BLaER1 (cell line): ENCODE results near the gene GSC.

Experiments used
- H3K27ac ChIP-seq: shearing (Covaris generic); formaldehyde crosslinking; 2 replicates; pipeline ENCODE4 v1.8.1; 2022
- H3K27me3 ChIP-seq: shearing (Covaris generic); formaldehyde crosslinking; 2 replicates; pipeline ENCODE4 v1.8.1; 2022
- H3K36me3 ChIP-seq: shearing (Covaris generic); formaldehyde crosslinking; 2 replicates; pipeline ENCODE4 v1.8.1; 2022
- H3K4me1 ChIP-seq: shearing (Covaris generic); formaldehyde crosslinking; 2 replicates; pipeline ENCODE4 v1.8.1; 2022
- H3K4me2 ChIP-seq: shearing (Covaris generic); formaldehyde crosslinking; 2 replicates; pipeline ENCODE4 v1.8.1; 2022
- H3K4me3 ChIP-seq: shearing (Covaris generic); formaldehyde crosslinking; 2 replicates; pipeline ENCODE4 v1.8.1; 2022
- H3K9ac ChIP-seq: shearing (Covaris generic); formaldehyde crosslinking; 2 replicates; pipeline ENCODE4 v1.8.1; 2022
- H3K9me3 ChIP-seq: shearing (Covaris generic); formaldehyde crosslinking; 2 replicates; pipeline ENCODE4 v1.8.1; 2022
- H4K20me1 ChIP-seq: shearing (Covaris generic); formaldehyde crosslinking; 2 replicates; pipeline ENCODE4 v1.8.1; 2022
- Cebpa-rat ChIP-seq: shearing (Covaris generic); IDR thresholded peaks from 2 replicates; pipeline ENCODE4 v1.8.1; 2022

Gene GSC

DNA sequence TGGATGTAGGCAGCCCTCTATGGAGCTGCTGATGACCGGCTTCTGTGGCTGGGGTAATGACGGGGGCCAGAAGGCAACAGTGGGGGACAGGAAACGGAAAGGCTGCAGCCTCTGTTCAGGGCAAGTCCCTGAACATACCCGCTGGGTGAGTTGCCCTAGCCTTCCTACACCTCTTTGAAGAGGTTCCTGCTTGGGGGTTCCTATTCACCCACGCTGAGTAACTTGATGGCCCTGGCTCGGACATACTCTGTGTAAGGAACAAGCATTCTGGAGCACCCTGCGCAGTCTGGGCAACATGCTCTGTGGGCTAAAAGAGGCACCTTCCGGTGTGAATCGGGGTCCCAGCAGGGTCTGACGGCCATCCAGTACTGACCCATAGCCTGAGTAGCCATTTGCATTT is 17.7 kb upstream of the GSC start:
- no peaks in the 10 kb centered on the region for H3K27me3 ChIP-seq
- no peak for TF ChIP-seq Cebpa-rat
- no peaks in the 10 kb centered on the region for H3K4me1 ChIP-seq
- no peaks in the 10 kb centered on the region for H4K20me1 ChIP-seq
- H3K9ac ChIP-seq: no peak overlapping the region
- H3K4me2 ChIP-seq: no peak overlapping the region
- no peaks in the 10 kb centered on the region for H3K9me3 ChIP-seq
- H3K27ac ChIP-seq: no peak overlapping the region
- no peaks in the 10 kb centered on the region for H3K36me3 ChIP-seq
- H3K4me3 ChIP-seq: no peak overlapping the region

DNA sequence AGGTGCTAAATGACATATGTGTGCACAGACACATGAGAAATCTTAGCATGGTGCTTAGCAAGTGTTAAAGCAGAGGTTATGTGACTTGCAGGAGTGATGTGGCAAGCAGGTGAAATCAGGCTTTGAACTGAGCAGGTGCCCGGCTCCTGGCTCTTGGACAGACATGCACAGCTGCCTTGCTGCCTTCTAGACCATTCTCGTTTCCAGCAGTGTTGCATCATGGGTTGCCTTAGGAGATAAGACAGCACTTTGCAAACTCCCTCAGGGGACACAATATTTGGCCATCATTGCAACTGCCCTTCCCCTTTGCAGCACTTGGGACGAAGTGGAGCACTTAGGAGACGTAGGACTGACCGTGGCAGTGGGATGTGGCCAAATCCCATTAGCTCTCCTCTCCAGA is 17.2 kb upstream of the GSC start:
- Histone ChIP-seq H3K27ac (no peak overlapping the region), H3K27me3 (no peaks in the 10 kb centered on the region), H4K20me1 (no peaks in the 10 kb centered on the region), H3K9me3 (no peaks in the 10 kb centered on the region), H3K9ac (no peak overlapping the region), H3K4me1 (no peaks in the 10 kb centered on the region), H3K4me3 (no peak overlapping the region), H3K36me3 (no peaks in the 10 kb centered on the region), H3K4me2 (no peak overlapping the region)
- TF ChIP-seq Cebpa-rat: no peak

DNA sequence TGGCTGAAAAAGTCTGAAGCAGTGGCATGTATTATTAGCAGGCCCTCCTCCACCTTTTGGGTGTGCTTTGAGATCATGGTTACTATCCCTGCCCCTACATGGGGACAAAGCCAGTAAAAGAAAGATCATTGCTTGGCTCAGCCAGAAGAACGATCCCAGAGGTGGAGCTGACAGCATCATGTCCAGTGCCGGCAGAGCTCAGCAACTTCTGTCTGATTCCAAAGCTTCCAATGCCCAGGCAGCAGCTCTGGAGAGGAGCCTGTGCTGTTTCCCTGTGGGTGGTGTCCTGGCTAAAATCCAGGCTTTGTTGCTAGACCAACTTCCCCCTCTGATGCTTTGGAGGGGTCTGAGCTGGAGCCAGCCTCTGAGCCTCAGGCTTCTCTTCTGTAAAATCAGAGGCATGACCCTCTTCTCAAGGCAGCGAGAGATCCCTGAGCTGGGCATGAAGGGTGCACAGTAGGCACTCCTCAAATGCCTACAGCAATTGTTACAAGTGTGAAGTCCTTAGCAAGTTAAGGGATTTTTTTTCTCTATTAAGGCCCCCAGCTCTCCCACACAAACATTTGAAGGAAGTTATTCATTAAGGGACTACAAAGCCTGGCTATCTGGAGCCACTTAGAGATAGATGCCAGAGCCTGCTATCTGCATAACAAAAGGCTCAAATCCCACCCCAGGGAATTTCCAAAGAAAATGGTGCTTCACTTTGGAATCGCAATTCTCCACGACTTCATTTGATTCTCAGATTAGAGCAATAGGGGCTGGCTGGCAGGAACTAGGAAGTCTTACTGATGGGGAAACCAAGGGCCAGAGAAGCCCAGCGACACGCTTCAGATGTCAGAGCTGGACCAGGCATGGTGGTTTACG is 10.9 kb upstream of the GSC start:
- no peak overlapping the region for H3K9ac ChIP-seq
- TF ChIP-seq Cebpa-rat: no peak
- no peaks in the 10 kb centered on the region for H3K4me1 ChIP-seq
- peaks cover 4% of the 10 kb centered on the region for H4K20me1 ChIP-seq
- no peak overlapping the region for H3K27ac ChIP-seq
- no peak overlapping the region for H3K4me2 ChIP-seq
- H3K9me3 ChIP-seq: no peaks in the 10 kb centered on the region
- H3K27me3 ChIP-seq: peaks cover 24% of the 10 kb centered on the region
- no peak overlapping the region for H3K4me3 ChIP-seq
- no peaks in the 10 kb centered on the region for H3K36me3 ChIP-seq

DNA sequence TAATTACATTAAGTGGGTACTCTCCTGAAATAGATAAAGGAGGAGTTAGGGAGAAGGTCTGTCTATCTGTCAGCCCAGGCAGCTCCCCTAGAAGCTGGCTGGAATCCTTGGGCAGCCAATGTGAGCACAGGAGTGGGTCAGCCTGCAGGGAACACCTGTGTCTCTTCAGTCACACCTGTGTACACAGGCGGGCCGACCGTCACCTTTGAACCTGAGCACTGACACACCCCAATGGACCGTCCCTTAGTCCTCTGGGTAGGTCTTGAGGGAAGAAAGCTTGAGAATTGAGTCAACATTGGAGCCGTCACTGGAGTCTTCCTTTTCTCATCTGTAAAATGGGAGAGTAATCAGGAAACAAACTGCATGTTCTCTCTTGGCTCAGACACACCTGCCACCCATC is 9.8 kb upstream of the GSC start:
- Histone ChIP-seq H3K27ac (no peak overlapping the region), H3K27me3 (peaks cover 35% of the 10 kb centered on the region)

DNA sequence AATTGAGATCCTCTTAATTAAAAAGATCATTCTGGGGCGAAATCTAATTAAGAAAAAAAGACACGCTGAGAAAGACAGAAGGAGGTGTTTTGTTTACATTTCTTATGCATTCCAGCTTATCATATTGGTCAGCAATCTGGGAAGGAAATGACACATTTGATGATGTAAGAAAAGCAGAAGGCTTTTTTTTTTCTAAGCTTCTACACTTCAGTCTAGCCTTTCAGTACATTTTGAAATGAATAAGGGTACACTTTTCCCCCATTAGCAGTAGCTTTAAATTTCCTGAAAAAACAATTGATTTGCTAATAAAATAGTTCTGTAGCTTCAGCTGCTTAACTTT is 5.9 kb upstream of the GSC start:
- Histone ChIP-seq H3K27me3 (peaks cover 73% of the 10 kb centered on the region), H4K20me1 (peaks cover 53% of the 10 kb centered on the region), H3K4me3 (no peak overlapping the region), H3K4me2 (no peak overlapping the region), H3K9ac (no peak overlapping the region), H3K4me1 (no peaks in the 10 kb centered on the region), H3K9me3 (peaks cover 20% of the 10 kb centered on the region), H3K36me3 (no peaks in the 10 kb centered on the region), H3K27ac (no peak overlapping the region)
- no peak for TF ChIP-seq Cebpa-rat

More for the DNA sequence above, 9.8 kb upstream of the GSC start:
- H3K4me3 ChIP-seq: no peak overlapping the region
- no peaks in the 10 kb centered on the region for H3K4me1 ChIP-seq
- H3K9ac ChIP-seq: no peak overlapping the region
- H4K20me1 ChIP-seq: peaks cover 14% of the 10 kb centered on the region
- no peak overlapping the region for H3K4me2 ChIP-seq
- no peak for TF ChIP-seq Cebpa-rat
- H3K36me3 ChIP-seq: no peaks in the 10 kb centered on the region
- no peaks in the 10 kb centered on the region for H3K9me3 ChIP-seq

DNA sequence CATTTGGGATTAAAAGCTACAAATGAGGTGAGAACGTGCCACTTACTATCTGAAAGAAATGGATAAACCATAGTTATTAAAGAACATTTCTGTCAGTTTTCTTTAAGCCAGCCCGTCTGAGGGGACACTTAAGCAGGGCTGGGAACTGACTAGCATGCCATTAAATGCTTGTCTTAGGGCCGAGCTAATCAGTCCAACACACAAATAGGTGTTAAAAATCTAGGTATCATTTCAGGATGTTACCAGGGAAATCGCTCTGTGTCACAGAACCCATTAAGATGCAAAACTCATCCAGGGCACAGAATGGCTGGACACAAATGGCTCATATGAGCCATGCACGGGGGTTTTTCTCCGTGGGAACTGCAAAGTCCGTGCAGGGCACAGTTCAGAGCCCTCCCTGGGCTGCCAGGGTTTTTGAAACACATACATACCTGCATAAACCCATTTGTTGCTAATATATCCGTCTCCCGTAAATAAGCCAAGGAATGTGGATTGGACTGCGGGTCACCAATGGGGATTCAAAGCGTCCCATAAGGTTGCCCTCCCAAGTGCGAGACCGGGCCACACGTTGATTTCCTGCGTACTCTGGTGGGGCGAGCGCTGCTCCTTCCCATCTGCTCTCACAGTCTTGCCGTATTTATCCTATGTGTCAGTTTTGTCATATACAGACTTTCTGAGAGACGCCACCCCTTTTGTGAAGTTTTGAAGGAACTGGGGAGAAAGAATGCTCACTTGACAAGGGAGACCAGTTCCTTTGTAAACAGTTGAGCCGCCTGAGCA is 5.4 kb upstream of the GSC start:
- H3K4me1 ChIP-seq: no peaks in the 10 kb centered on the region
- no peaks in the 10 kb centered on the region for H3K36me3 ChIP-seq
- peaks cover 59% of the 10 kb centered on the region for H4K20me1 ChIP-seq
- H3K27ac ChIP-seq: no peak overlapping the region
- H3K4me3 ChIP-seq: no peak overlapping the region
- peaks cover 20% of the 10 kb centered on the region for H3K9me3 ChIP-seq
- H3K9ac ChIP-seq: no peak overlapping the region
- H3K27me3 ChIP-seq: peaks cover 79% of the 10 kb centered on the region
- H3K4me2 ChIP-seq: no peak overlapping the region
- no peak for TF ChIP-seq Cebpa-rat

DNA sequence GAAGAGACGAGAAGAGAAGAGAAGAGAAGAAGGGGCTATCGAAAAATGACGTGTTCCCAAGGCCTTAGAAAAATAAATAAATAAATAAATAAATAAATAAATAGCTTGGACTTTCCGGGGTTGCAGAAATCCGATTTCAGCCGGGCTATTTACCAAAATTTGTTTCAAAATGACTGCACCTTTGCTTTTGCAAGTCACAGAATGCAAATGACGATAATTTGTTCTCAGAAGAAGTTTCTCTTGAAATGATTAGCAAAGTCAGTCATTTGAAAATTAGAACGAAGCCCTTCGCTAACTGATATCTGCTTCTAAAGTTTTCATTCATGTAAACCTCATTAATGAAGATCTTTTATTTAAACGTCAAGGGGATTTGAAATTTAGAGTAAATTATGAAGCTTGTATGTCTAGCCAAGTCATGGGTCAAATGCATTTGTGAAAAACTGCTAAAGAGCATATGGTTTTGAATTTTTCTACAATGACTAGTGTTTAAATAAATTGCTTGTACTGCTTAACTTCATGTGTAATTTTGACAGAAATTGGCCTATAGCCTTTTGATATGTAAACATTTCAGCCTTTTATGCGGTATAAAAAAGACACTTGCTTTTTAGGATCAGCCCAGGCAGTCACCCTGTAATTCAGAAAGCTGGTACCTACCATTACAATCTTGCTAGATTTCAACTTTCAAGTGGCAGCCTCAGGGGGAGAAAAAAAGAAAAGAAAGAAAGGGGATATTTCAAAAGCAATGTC is 4.6 kb upstream of the GSC start:
- H3K27me3 ChIP-seq: peaks cover 87% of the 10 kb centered on the region

DNA sequence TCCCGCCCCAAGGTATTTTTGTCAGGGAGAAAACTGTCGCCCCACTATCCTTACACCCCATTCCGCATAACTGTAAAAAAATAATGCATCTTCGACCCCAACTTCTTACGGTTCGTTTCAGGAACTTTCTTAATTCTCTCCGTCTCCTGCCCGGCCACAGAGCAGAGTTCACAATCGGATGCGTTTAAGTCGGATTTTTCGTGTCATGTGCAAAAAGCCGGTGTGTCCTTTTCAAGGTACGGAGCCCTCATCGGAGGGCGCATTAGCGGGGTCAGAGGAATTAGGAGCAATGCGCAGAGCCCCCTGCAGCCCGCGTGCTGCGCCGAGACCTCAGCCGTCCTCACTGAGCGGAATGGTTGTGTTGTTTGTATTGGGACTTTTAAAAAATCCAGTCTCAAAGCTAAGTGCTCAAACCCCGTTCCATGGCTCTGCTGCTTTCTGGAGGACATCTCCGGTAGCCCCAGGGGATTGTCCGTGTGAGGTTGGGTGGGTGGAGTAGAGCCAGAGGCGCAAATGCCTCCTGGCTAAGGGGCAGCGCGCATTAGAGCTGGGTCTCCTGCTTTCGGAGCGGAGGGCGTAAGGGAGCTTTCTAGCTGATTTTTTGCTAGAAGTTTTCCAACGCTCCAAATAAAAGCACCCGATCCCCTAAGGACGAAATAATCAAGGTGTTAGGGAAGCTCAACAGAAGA is 3.9 kb upstream of the GSC start:
- H3K27me3 ChIP-seq: peaks cover 94% of the 10 kb centered on the region
- H3K4me2 ChIP-seq: no peak overlapping the region
- no peak overlapping the region for H3K9ac ChIP-seq
- peaks cover 20% of the 10 kb centered on the region for H3K9me3 ChIP-seq
- no peak overlapping the region for H3K4me3 ChIP-seq
- no peak overlapping the region for H3K27ac ChIP-seq
- peaks cover 11% of the 10 kb centered on the region for H3K4me1 ChIP-seq
- TF ChIP-seq Cebpa-rat: no peak
- no peaks in the 10 kb centered on the region for H3K36me3 ChIP-seq
- peaks cover 71% of the 10 kb centered on the region for H4K20me1 ChIP-seq

More for the DNA sequence above, 4.6 kb upstream of the GSC start:
- TF ChIP-seq Cebpa-rat: no peak
- Histone ChIP-seq H3K36me3 (no peaks in the 10 kb centered on the region), H3K9ac (no peak overlapping the region), H3K9me3 (peaks cover 20% of the 10 kb centered on the region), H3K27ac (no peak overlapping the region), H4K20me1 (peaks cover 63% of the 10 kb centered on the region), H3K4me1 (peaks cover 3% of the 10 kb centered on the region), H3K4me2 (no peak overlapping the region), H3K4me3 (no peak overlapping the region)

DNA sequence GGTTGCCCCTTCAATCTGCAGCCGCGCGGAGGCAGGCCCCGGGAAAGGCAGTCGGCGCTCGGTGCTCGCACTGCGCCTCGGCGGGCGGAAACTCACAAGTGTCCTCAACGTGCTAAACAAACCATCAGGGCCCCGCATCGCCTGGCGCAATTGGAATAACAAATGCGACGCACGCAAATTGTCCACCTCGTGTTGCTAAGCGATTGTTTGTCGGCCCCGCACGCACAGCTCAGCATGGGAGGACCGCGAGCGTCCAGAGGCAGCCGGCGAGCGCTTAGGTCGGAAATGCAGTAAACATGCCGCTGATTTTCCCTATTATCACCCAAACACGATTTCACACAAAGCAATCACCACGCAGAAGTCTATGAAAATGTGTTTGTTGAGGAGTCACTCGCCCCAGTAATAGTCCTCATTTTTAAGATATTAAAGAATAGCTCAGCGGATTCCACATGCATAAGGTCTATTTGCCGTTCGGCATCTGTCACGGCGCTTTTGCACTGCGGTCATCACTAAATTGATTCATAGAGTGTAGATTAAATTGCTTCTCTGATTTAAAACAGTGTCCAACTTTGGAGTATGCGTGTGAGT is 3.2 kb upstream of the GSC start:
- H3K4me3 ChIP-seq: no peak overlapping the region
- H4K20me1 ChIP-seq: peaks cover 77% of the 10 kb centered on the region
- H3K4me1 ChIP-seq: peaks cover 17% of the 10 kb centered on the region
- H3K4me2 ChIP-seq: no peak overlapping the region
- no peak for TF ChIP-seq Cebpa-rat
- no peak overlapping the region for H3K27ac ChIP-seq
- H3K9ac ChIP-seq: no peak overlapping the region
- H3K9me3 ChIP-seq: peaks cover 20% of the 10 kb centered on the region
- H3K36me3 ChIP-seq: no peaks in the 10 kb centered on the region
- peaks cover 99% of the 10 kb centered on the region for H3K27me3 ChIP-seq
